GM18502 (cell line): ENCODE data around the gene WASHC1.
"Not testable (repeated sequence)": the region's sequence is repeated elsewhere in the genome, so short reads cannot be mapped to it uniquely, and the experiment has no call there.

Experiments
- ATAC-seq: cut with Tn5 transposase; IDR thresholded peaks from one replicate; pipeline ENCODE4 v1.9.1; 2021; ENCODE audit warnings: mild to moderate bottlenecking; ENCODE audit not compliant: unreplicated experiment, poor library complexity

WASHC1 gene

GRCh38 chr9:16875-17274, 12.4 kb downstream of the WASHC1 start:
- ATAC-seq: not testable (repeated sequence)

- not testable (repeated sequence) for ATAC-seq
These were observed 15.0 kb downstream of the WASHC1 start for GRCh38 chr9:14129-14809.

- ATAC-seq: not testable (repeated sequence)
These were observed 18.1 kb downstream of the WASHC1 start for GRCh38 chr9:11206-11605.

GRCh38 chr9:10653-11053, 18.6 kb downstream of the WASHC1 start:
- ATAC-seq: not testable (repeated sequence)

- not testable (repeated sequence) for ATAC-seq
These were observed 19.0 kb downstream of the WASHC1 start for GRCh38 chr9:10207-10606.
